HCT116 (cell line): ENCODE results near the gene RILPL1. TPM values are rescaled to one million over a fixed set of nuclear protein-coding genes. Genes with fewer than 3 reads are reported as not detected.

Experiments used
- ATAC-seq: fragments of 200-7000 bp; cut with Tn5 transposase; 2 replicates; pipeline ENCODE4 v1.9.1; 2020; ENCODE audit warnings: mild to moderate bottlenecking, moderate library complexity
- BruUV-seq: library from RNA; stranded (reverse); fragments of 400-500 nt; replicated peaks from 2 replicates; lab custom pipeline; 2021; lab: Mats Ljungman, UMichigan
- CTCF ChIA-PET: fragments of 300-600 bp; sonication (Branson Sonifier 250); formaldehyde crosslinking; loops from one replicate; lab custom pipeline; 2021; ENCODE audit warnings: antibody characterized with exemption; lab: Charles Lee
- POLR2A ChIA-PET: fragments of 300-600, 350-600 bp; sonication (Branson Sonifier 250); formaldehyde crosslinking; loops from one replicate; lab custom pipeline; 2021; ENCODE audit warnings: antibody characterized with exemption; lab: Charles Lee
- RAD21 ChIA-PET, 2 experiments: fragments of 300-600 bp; sonication (Branson Sonifier 250); formaldehyde crosslinking; loops; one replicate each; lab custom pipeline; 2023; ENCODE audit warnings: low total read pairs in 2 of 2; ENCODE audit not compliant: uncharacterized antibody in 2 of 2, unreplicated experiment in 2 of 2, low non-redundant PET in 1 of 2; lab: Charles Lee
- DNase-seq: peaks from one replicate; pipeline ENCODE4 v3.0.0-alpha.2; 2010; ENCODE audit warnings: low read depth, low spot score
- H2AFZ ChIP-seq: fragments of 200-600 bp; shearing (Covaris generic), sonication (generic); 2 replicates; pipeline ENCODE4 v1.6.1; 2017; ENCODE audit warnings: low read depth, mixed run types, mixed read lengths, antibody characterized with exemption, low read length; ENCODE audit not compliant: poor library complexity, severe bottlenecking
- H3K27ac ChIP-seq: 2 replicates; pipeline ENCODE4 v1.5.1; 2012; ENCODE audit warnings: low read depth, low read length
- H3K27me3 ChIP-seq: fragments of 200-600 bp; sonication (generic); 2 replicates; pipeline ENCODE4 v1.6.1; 2016; ENCODE audit warnings: mixed run types, low read length, mixed read lengths; ENCODE audit not compliant: insufficient read depth
- H3K36me3 ChIP-seq, 2 experiments: fragments of 200-500 bp in 1 of 2; fragments of 200-600 bp in 1 of 2; sonication (Bioruptor generic) in 1 of 2; sonication (generic) in 1 of 2; 2 replicates each; pipeline versions ENCODE4 v1.5.1 to v1.6.1; 2014 to 2016; ENCODE audit warnings: low read length in 2 of 2, inconsistent platforms in 1 of 2, mixed read lengths in 1 of 2, mixed run types in 1 of 2; ENCODE audit not compliant: insufficient read depth in 2 of 2, control insufficient read depth in 1 of 2
- H3K4me1 ChIP-seq, 2 experiments: fragments of 200-600 bp in 1 of 2; sonication (generic) in 1 of 2; 2 replicates each; pipeline versions ENCODE4 v1.5.1 to v1.6.1; 2012 to 2017; ENCODE audit warnings: low read length in 2 of 2, inconsistent platforms in 1 of 2, mild to moderate bottlenecking in 1 of 2, mixed read lengths in 1 of 2, mixed run types in 1 of 2, moderate library complexity in 1 of 2; ENCODE audit not compliant: insufficient read depth in 2 of 2, control insufficient read depth in 1 of 2
- H3K4me2 ChIP-seq: fragments of 200-600 bp; sonication (generic); 2 replicates; pipeline ENCODE4 v1.6.1; 2017; ENCODE audit warnings: mixed run types, low read length, mixed read lengths
- H3K4me3 ChIP-seq, 2 experiments: fragments of 200-600 bp in 1 of 2; sonication (generic) in 1 of 2; replicated peaks in 1 of 2; 2 replicates each; pipeline ENCODE4 v1.5.1; 2011 to 2016; ENCODE audit warnings: low read length in 2 of 2, control low read depth in 1 of 2, low read depth in 1 of 2, mild to moderate bottlenecking in 1 of 2, mixed read lengths in 1 of 2, mixed run types in 1 of 2
- H3K79me2 ChIP-seq: fragments of 200-600 bp; sonication (generic); 2 replicates; pipeline ENCODE4 v1.6.1; 2017; ENCODE audit warnings: mild to moderate bottlenecking, mixed run types, low read length, moderate library complexity, mixed read lengths; ENCODE audit not compliant: insufficient read depth
- H3K9ac ChIP-seq: fragments of 200-600 bp; sonication (generic); 2 replicates; pipeline ENCODE4 v1.6.1; 2016; ENCODE audit warnings: low read length, mixed read lengths
- H3K9me2 ChIP-seq: fragments of 200-600 bp; sonication (generic), shearing (Covaris generic); 2 replicates; pipeline ENCODE4 v1.6.1; 2017; ENCODE audit warnings: mixed run types, mild to moderate bottlenecking, moderate library complexity; ENCODE audit not compliant: insufficient read depth
- H3K9me3 ChIP-seq, 2 experiments: fragments of 200-500 bp in 1 of 2; fragments of 200-600 bp in 1 of 2; sonication (Bioruptor generic) in 1 of 2; sonication (generic) in 1 of 2; 2 replicates each; pipeline ENCODE4 v1.6.1; 2014 to 2017; ENCODE audit warnings: low read length in 2 of 2, mixed read lengths in 2 of 2, inconsistent platforms in 1 of 2, low read depth in 1 of 2, mild to moderate bottlenecking in 1 of 2, mixed run types in 1 of 2, moderate library complexity in 1 of 2; ENCODE audit not compliant: control insufficient read depth in 1 of 2, insufficient read depth in 1 of 2
- H4K20me1 ChIP-seq: fragments of 200-600 bp; sonication (generic), shearing (Covaris generic); 2 replicates; pipeline ENCODE4 v1.6.1; 2017; ENCODE audit warnings: mixed run types, mild to moderate bottlenecking, moderate library complexity; ENCODE audit not compliant: insufficient read depth
- CBX3 ChIP-seq: IDR thresholded peaks from 2 replicates; pipeline ENCODE4 v1.6.1; 2012; ENCODE audit warnings: low read depth
- CEBPB ChIP-seq: IDR thresholded peaks from 2 replicates; pipeline ENCODE4 v1.6.1; 2012; ENCODE audit warnings: low read depth
- EGR1 ChIP-seq: IDR thresholded peaks from 2 replicates; pipeline ENCODE4 v1.6.1; 2012; ENCODE audit warnings: low read depth
- ELF1 ChIP-seq: IDR thresholded peaks from 2 replicates; pipeline ENCODE4 v1.6.1; 2012; ENCODE audit warnings: low read depth, borderline replicate concordance
- EZH2 ChIP-seq: fragments of 200-600 bp; sonication (generic); IDR thresholded peaks from 2 replicates; pipeline ENCODE4 v1.6.1; 2017; ENCODE audit warnings: antibody characterized with exemption, mixed run types
- EZH2phosphoT487 ChIP-seq: fragments of 200-600 bp; IDR thresholded peaks from 2 replicates; pipeline ENCODE4 v1.6.1; 2018; ENCODE audit warnings: antibody characterized with exemption, borderline replicate concordance
- MAX ChIP-seq: IDR thresholded peaks from 2 replicates; pipeline ENCODE4 v1.6.1; 2012
- POLR2A ChIP-seq: IDR thresholded peaks from 2 replicates; pipeline ENCODE4 v1.7.0; 2011; ENCODE audit warnings: borderline replicate concordance; ENCODE audit not compliant: insufficient read depth, insufficient read length; ENCODE audit errors: extremely low read depth
- POLR2AphosphoS5 ChIP-seq: IDR thresholded peaks from 2 replicates; pipeline ENCODE4 v1.6.1; 2011; ENCODE audit warnings: mild to moderate bottlenecking, low read depth, low read length, moderate library complexity
- RAD21 ChIP-seq: IDR thresholded peaks from 2 replicates; pipeline ENCODE4 v1.6.1; 2012; ENCODE audit warnings: low read depth, mild to moderate bottlenecking
- SIN3A ChIP-seq: IDR thresholded peaks from 2 replicates; pipeline ENCODE4 v1.6.1; 2012; ENCODE audit warnings: low read depth
- SP1 ChIP-seq: IDR thresholded peaks from 2 replicates; pipeline ENCODE4 v1.6.1; 2012; ENCODE audit warnings: low read depth
- SRF ChIP-seq: IDR thresholded peaks from 2 replicates; pipeline ENCODE4 v1.6.1; 2012; ENCODE audit warnings: low read depth
- TCF7L2 ChIP-seq: IDR thresholded peaks from 2 replicates; pipeline ENCODE4 v1.7.0; 2011; ENCODE audit warnings: borderline replicate concordance, inconsistent platforms; ENCODE audit not compliant: insufficient read depth, insufficient read length; ENCODE audit errors: extremely low read depth
- YY1 ChIP-seq: IDR thresholded peaks from 2 replicates; pipeline ENCODE4 v1.6.1; 2011; ENCODE audit warnings: low read length, low read depth, moderate library complexity, mild to moderate bottlenecking; ENCODE audit not compliant: insufficient replicate concordance; ENCODE audit errors: extremely low read depth
- ZFX ChIP-seq: fragments of 450-650 bp; IDR thresholded peaks from 2 replicates; pipeline ENCODE4 v1.6.1; 2017
- ZNF274 ChIP-seq: fragments of 200-500 bp; sonication (Bioruptor generic); IDR thresholded peaks from 2 replicates; pipeline ENCODE4 v1.6.1; 2014; ENCODE audit warnings: mild to moderate bottlenecking, low read depth, low read length, inconsistent platforms
- intact Hi-C: fragments of 100-400 bp; cut with micrococcal nuclease; formaldehyde crosslinking; loops from 2 replicates; pipeline ENCODE4 v1.10.0; 2022
- total RNA-seq: library from RNA; stranded (reverse); gene quantifications from one replicate; pipeline ENCODE4 v1.2.1, GENCODE V29; 2021; ENCODE audit not compliant: unreplicated experiment
- TF ChIP-seq, protein P1 (sequence below): IDR thresholded peaks from 2 replicates; pipeline ENCODE4 v1.6.1; 2011; ENCODE audit warnings: mild to moderate bottlenecking, low read length, moderate library complexity; ENCODE audit not compliant: insufficient replicate concordance; ENCODE audit errors: extremely low read depth
- TF ChIP-seq, protein P2 (sequence below): IDR thresholded peaks from 2 replicates; pipeline ENCODE4 v1.6.1; 2012

RILPL1 gene
- total RNA-seq, 1 experiment from 2014 or later = 11.8 TPM

GRCh38 chr12:123471374-123472068 lies 62.0 kb downstream of the RILPL1 start:
- Histone ChIP-seq H3K79me2 (no peaks in the 10 kb centered on the region), H2AFZ (no peak overlapping the region), H3K4me3 (no peak overlapping the region), H3K4me1 (no peaks in the 10 kb centered on the region), H3K36me3 (peaks cover 3 to 6% of the 10 kb centered on the region in 2 experiments; a peak in 3 of 4 replicates), H3K4me2 (no peak overlapping the region), H3K27ac (no peak overlapping the region), H4K20me1 (no peaks in the 10 kb centered on the region), H3K9ac (no peak overlapping the region), H3K9me2 (no peaks in the 10 kb centered on the region), H3K27me3 (no peaks in the 10 kb centered on the region), H3K9me3 (no peaks in the 10 kb centered on the region)
- TF ChIP-seq CBX3 (no peak), CEBPB (no peak), ZNF274 (no peak)
- intact Hi-C loops = no loop called here
- no peak for DNase-seq
- CTCF ChIA-PET = no interaction called here
- POLR2A ChIA-PET = no interaction called here
- RAD21 ChIA-PET = no interaction called here
- no TSS peak for BruUV-seq
- ATAC-seq = no peak

DNA sequence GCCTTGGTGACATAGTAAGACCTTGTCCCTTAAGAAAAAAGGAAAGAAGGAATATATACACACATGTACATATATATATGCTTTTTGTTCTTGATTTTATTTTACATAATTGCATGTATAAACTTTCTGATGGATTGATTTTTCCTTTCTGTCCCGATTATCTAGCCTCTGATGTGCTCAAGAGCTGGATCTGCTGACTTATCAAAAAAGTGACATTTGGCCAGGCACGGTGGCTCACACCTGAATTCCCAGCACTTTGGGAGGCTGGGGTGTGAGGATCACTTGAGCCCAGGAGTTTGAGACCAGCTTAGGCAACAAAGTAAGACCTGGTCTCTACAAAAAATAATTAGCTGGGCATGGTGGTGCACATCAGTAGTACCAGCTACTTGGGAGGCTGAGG lies 63.5 kb downstream of the RILPL1 start:
- Histone ChIP-seq H3K9ac (no peak overlapping the region), H3K79me2 (peaks cover 4% of the 10 kb centered on the region; the same call in 1 of the 2 replicates), H2AFZ (no peak overlapping the region), H3K9me2 (no peaks in the 10 kb centered on the region), H3K27me3 (no peaks in the 10 kb centered on the region), H3K4me2 (no peak overlapping the region), H3K36me3 (peaks cover 3 to 8% of the 10 kb centered on the region in 2 experiments; a peak in 3 of 4 replicates), H4K20me1 (no peaks in the 10 kb centered on the region), H3K4me3 (no peak overlapping the region), H3K4me1 (no peaks in the 10 kb centered on the region), H3K27ac (no peak overlapping the region), H3K9me3 (no peaks in the 10 kb centered on the region)
- TF ChIP-seq SP1 (no peak), SIN3A (no peak), POLR2A (no peak), ELF1 (no peak), EZH2phosphoT487 (no peak), EZH2 (no peak), YY1 (no peak), MAX (no peak), ZNF274 (no peak), POLR2AphosphoS5 (no peak), SRF (no peak), ZFX (no peak), RAD21 (no peak), CEBPB (no peak), EGR1 (no peak), TCF7L2 (no peak), CBX3 (no peak)
- TF ChIP-seq, protein P1, sequence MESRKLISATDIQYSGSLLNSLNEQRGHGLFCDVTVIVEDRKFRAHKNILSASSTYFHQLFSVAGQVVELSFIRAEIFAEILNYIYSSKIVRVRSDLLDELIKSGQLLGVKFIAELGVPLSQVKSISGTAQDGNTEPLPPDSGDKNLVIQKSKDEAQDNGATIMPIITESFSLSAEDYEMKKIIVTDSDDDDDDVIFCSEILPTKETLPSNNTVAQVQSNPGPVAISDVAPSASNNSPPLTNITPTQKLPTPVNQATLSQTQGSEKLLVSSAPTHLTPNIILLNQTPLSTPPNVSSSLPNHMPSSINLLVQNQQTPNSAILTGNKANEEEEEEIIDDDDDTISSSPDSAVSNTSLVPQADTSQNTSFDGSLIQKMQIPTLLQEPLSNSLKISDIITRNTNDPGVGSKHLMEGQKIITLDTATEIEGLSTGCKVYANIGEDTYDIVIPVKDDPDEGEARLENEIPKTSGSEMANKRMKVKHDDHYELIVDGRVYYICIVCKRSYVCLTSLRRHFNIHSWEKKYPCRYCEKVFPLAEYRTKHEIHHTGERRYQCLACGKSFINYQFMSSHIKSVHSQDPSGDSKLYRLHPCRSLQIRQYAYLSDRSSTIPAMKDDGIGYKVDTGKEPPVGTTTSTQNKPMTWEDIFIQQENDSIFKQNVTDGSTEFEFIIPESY = no peak
- TF ChIP-seq, protein P2, sequence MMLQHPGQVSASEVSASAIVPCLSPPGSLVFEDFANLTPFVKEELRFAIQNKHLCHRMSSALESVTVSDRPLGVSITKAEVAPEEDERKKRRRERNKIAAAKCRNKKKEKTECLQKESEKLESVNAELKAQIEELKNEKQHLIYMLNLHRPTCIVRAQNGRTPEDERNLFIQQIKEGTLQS = no peak
- DNase-seq (no peak), ATAC-seq (no peak)
- intact Hi-C loops = no loop called here
- ChIA-PET POLR2A (interaction anchor here (0.6 kb wide), 1 partner anchor 24 kb away, joined by 3 read pairs; no protein-coding TSS in a partner anchor), CTCF (no interaction called here), RAD21 (interaction anchor here in 1 of 2 experiments (0.6 kb wide), 1 partner anchor 114 kb away, joined by 3 read pairs; no protein-coding TSS in a partner anchor)
- no TSS peak for BruUV-seq
